ENCODE measurements around the gene CASP9.

GRCh38 chr1:15479654-15480347 is 44.2 kb downstream of the CASP9 start:
- TF ChIP-seq CTCF (IDR thresholded peaks at IDR 0.05) (no peak), POLR2A (IDR thresholded peaks at IDR 0.05) (no peak)

Measured in testis (tissue), 2 donors.